Activated T-cell treated with anti-CD3 and anti-CD28 coated beads, Interleukin-2, amount 50 U/mL, for 48 hours (primary cell): ENCODE measurements around the gene NEK2.
"Not testable (repeated sequence)": the region's sequence is repeated elsewhere in the genome, so short reads cannot be mapped to it uniquely, and the experiment has no call there.

Experiments
- DNase-seq, 2 experiments: peaks; one replicate each; pipeline ENCODE4 v3.0.0-alpha.2; 2020

NEK2 gene

DNA sequence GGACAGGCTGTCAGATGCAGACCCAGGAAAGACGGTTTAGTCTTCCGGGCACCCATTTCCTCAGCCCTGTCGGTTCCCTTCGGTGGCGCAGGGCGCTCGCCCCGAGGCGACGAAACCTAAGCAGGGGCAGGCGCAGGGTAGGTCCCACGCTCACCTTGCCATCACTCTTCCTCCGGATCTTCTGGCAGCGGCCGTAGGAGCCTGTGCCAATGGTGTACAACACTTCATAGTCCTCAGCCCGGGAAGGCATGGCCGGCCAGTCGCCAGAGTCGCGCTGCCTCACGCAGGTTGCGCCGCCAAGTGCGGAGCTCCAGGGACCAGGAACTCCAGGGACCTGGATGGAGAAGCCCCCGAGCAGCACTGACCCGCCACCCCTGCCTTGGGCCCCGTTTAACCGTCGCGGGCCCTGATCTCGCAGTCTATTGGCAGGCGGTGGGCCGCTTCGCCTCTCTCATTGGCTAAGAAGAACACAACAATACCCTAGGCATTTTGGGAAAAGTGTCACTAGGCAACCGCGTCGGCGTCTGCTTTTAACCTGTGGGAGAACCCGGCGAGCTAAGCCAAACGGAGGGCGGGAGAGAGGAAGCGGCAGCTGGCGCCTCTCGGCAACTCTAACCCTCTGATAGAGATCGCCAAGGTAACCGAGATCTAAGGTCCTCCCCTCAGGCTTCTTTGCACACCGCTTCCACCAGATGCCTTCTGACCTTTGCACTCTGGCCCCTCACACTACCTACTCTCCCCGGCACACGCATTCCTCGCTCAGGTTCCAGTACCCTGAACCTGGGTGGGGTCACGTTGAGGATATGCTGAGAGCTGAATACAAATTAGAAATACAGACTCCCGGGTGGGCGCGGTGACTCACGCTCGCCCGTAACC lies at the start of gene NEK2:
NEK2 (minus strand) TSS at position 392 of the 876 bp plus-strand sequence; CDS start at position 250, 142 bp downstream.
- DNase-seq, result peak; percentile 88 to 89

DNA sequence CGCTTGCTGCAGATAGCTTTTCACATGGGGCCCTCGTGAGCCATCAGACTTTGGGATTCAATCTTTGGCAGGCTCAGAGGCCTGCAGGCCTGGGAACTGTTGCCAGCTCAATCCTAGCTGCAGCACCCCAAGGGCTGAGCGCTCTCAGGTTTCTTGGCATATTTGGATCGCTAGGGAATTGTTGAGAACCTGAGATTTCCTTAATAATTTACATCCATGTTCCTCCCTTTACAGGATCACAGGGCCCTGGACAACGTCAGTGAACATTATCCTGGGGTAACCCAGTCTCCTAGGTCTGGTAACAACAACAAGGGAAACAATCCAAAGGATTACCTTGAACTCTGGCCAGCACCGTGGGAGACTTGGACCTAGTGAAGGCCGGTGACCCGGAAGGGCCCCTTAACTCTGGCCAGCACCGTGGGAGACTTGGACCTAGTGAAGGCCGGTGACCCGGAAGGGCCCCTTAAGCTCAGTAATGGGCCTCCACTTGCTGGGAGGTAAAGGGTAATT lies 49.3 kb upstream of the NEK2 start:
- no peak for DNase-seq

DNA sequence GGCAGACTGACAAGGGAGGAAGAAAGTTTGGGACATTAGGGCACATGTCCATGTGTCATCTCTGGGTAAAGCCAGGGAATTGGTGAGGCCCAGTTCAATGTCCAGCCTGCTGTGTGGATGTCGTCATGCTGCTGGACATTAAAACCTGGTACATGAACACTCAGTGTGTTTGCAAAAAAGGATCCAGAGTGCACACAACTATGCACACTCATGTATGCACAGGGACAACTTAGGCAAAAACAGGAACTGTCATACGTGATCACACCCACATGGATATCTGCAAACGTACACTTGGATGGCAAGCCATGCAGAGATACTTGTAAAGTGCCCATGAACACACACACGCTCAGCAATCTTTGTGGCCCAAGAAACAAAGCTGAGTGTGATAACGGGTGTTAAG lies 47.9 kb upstream of the NEK2 start:
- no peak for DNase-seq

DNA sequence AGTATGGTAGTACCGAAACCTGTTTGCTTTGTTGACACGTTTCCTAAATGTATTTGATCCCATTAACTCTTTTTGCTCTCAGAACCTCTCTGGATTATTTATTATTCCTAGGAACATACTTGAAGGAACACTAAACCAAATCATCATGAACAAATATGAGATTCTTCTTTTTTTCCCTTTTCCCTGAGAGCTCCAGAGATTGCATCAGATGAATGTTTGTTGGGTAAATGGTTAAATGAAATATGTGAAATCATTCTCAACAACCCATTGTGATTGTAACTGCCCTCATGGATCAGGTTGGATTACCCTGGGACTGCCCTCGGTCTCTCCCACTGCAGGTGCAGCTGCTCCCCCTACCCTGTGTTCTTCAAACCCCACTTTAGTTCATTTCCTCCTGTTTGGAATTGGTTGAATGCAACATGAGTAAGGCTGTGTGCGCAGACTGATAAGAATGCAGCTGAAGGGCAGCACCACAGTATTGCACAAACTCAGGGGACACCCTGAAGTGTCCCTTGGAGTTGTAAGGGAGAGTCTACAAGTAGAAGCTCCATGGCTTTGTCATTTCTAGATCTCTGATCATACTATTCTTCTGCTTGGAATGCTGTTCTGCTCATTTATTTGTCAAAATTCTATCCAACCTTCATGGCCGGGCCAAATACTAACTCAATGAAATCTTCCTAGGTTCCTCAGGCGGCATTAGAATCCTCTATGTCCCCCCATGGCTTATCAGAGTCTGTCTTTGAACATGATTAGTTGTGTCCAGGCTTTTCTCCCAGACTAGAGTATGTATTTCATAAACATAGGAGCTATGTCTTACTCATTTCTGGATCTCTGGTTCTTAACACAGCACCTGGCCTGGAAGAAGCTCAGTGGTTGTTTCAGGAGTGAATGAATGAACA lies 47.1 kb upstream of the NEK2 start:
- no peak for DNase-seq

DNA sequence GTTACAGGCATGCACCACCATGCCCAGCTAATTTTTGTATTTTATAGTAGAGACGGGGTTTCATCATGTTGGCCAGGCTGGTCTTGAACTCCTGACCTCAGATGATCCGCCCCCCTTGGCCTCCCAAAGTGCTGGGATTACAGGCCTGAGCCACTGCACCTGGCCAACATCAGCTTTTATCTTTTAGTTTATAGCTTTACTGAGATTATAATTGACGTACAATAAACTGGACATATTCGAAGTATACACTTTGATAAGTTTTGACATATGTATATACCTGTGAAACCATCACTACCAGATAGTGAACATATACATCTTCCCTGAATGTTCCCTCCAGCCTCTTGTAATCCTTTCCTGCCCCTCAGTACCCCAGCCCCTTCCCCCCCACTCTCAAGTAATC lies 41.1 kb upstream of the NEK2 start:
- DNase-seq, result not testable (repeated sequence)

DNA sequence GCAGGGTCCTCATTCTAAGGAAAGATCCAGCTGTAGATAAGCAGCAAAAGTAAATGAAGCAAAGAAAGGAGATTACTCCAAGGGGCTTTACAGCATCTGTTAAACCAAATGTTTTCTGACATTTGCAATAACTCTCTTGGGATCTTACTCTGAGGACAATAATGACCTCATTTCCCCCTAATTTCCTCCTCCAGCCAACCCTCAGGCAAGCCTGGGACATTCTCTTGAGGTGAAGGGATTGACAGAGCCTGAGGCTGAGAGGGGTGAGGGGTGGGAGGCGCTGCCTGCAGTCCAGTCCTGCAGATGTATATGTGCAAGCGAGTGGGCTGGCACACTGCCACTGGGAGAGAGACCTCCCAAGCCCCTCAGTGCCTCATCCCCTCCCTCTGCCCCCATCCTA lies 40.5 kb upstream of the NEK2 start:
- no peak for DNase-seq

DNA sequence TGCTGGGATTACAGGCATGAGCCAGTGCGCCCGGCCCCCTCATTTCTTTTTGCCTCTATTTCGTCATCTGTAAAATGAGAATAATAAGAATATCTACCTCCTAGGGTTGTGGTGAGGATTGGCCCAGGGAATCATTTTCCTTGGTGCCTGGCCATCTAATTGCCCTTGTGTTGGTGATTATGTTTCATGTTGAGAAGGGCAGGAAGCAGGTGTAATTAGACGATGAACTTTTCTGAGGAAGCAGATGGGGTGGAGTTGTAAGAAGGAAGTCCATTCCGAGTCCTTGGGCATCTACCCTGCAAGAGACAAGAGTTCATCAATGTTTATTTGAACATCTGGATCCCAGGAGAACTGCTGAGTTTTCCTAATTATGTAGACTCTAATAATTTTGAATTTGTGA lies 38.7 kb upstream of the NEK2 start:
- no peak for DNase-seq

DNA sequence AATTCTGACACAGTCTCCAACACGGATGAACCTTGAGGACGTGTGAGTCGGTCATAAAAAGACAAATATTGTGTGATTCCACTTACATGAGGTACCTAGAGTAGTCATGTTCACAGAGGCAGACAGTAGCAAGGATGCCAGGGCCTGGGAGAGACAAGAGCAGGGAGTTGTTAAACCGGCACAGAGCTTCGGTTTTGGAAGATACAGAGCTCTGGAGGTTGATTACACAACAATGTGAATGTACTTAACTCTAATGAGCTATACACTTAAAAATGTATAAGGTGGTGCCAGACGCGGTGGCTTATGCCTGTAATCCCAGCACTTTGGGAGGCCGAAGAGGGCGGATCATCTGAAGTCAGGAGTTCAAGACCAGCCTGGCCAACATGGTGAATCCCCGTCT lies 37.8 kb upstream of the NEK2 start:
- no peak for DNase-seq

DNA sequence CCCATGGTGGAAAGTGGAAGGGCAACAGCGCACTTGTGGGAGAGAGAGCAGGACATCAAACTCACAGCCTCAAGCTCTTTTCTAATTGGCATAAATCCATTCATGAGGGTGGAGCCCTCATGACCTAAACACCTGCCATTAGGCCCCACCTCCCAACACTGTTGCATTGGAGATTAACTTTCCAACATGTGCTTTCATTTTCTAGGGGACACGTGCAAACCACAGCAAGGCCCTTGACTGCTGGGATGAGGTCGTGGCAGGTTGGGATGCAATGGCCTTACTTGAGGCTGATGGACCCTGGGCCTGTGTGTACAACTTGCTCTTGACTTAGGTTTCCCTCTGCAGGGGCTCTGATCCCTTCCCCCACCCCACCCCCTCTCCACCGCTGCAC lies 35.9 kb upstream of the NEK2 start:
- DNase-seq, result no peak

DNA sequence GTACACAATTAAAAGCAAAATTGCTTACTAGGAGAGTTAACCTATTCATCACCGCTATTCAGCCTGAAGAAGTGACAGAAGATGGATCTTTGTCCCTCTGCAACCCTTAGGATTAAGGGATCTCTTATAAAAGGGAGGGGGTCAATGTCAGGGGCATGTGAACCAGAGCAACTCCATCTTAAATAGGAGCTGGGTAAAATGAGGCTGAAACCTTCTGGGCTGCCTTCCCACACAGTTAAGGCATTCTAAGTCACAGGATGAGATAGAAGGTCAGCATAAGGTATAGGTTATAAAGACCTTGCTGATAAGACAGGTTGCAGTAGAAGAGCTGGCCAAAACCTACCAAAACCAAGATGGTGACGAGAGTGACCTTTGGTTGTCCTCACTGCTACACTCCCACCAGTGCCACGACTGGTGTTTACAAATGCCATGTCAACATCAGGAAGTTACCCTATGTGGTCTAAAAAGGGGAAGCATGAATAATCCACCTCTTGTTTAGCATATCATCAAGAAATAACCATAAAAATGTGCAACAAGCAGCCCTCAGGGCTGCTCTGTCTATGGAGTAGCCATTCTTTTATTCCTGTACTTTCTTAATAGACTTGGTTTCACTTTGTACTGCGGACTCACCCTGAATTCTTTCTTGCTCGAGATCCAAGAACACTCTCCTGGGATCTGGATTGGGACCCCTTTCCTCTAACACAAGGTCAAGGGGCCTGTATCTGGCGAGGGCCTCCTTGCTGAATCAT lies 35.3 kb upstream of the NEK2 start:
- no peak for DNase-seq

DNA sequence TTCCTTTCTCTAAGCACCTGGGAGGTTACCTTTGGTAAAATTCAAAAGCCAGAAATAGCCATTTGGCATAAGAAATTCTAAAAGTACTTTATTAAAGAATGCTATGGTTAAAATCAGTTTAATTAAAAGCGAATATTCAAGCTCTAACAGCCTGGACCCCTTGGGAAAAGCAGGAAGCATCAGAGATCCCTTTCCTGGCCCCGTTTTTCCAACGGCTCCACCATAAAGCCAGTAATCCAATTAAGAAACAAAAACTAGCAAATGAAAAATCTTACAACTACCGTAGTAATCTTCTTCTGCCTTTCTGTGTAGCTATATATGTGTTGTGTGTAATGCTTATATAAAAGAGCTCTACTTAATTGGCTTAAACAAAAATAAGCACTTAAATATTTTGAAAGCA lies 33.5 kb upstream of the NEK2 start:
- no peak for DNase-seq

DNA sequence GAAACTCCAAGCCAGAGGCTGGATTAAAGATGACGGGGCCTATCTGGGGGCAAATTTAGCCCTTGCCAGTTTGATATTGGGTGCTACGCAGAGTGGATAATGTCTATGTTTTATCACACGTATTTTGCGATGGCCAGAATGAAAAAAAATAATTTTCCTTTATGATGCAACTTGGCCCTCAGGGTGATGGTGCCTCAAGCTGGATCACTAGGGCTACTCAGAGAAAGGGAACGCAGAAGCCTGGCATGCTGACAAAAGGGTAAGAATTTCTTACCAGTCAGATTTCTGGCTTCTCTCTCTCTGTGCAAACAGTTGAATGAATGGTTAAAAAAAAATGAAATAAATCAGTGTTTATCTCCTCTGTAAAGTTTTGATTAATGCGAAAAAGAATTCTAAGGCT lies 32.6 kb upstream of the NEK2 start:
- DNase-seq, result no peak

DNA sequence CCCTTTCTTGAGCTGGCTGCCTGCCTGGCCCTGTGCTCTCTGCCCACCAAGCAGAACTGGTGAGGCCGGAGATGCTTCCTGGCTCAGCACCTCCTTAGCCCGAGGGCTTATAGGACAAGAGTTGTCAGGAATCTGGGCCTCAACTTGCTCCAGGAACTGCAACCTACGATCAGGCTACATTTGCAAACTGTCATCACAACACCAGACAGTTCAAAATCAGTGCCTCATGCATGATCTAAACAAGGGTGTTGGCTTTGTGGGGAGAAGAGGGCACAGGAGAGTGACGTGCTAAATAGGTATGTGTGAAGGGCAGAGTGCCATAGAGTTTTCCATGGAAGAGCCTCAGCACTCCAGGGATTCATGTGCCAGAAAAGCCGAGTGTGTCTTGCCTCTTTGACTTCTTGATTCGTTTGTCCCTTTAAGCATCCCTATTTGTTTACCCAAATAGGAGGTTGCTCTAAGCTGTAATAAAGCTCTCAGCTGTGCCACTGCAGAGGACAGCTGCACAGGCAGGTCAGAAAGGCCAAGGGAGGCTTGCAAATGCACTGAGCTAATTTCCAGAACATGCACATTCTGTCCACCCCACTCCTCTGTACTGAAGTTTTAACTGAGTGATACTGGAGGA lies 30.2 kb upstream of the NEK2 start:
- DNase-seq, result no peak

DNA sequence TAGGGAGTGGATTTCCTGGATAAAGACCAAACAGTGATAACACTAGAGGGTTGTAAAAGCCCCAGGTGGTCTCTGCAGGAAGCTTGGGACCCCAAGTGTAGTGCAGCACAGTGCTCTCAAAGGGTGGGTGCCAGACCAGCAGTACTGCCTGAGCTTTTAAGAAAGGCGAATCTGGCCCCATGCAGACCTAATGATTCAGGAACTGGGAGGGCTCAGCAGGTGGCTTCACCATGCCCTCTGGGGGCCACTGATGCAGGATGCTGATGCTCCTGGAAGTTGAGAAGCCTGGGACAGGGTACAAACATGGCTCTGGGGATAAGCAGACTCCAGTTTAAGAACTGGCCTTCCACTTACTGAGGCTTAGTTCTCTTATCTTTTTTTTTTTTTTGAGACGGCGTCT lies 29.1 kb upstream of the NEK2 start:
- no peak for DNase-seq

DNA sequence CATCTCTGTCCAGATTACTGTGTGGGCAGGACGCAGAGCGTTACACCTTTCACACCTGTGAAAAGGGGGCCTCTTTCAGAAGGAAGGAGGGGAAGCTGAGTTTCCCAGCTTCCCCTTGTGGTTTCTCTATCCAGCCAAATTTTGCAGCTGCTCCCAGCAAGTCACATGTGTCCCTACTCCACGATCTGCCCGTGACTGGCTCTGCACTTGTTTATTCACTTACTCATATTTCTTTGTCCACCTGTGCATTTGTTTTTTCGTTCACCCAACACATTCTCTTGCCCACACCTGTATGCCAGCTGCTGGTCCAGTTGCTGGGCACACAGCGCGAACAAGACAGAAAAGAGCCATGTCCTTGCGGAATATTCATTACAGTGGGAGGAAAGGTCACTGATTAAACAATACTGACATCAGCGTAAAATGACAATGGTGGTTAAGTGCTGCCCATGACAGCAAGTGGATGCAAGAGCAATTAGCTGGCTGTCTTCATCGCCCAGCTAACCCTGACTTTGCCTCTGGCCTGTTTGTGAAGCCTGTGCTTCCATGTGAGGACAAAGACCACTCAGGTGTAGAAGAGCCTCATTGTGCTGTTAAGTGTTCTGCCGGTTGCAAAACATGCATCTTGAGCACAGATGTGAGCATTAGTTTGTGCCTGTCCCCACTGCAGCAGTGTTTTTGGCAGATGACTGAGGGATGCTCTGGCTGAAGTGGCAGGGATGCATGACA lies 28.6 kb upstream of the NEK2 start:
- DNase-seq, result no peak

DNA sequence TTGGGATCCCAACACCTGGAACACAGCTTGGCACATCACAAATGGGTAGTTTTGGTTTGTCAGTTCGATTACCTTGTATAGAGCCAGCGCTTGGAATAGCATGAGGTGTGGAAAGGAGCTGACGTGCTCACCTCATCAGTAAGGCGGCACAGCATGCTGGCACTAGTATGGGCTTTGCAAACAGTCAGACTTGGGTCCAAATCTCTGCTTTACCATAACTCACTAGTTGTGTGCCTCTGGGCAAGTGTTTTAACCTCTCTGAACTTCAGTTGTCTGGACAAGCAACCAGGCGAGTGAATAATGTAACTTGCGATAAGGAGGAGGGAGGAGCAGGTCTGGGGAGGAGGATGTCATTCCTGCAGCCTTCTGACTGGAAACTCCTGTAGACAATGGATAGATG lies 26.3 kb upstream of the NEK2 start:
- DNase-seq, result no peak

DNA sequence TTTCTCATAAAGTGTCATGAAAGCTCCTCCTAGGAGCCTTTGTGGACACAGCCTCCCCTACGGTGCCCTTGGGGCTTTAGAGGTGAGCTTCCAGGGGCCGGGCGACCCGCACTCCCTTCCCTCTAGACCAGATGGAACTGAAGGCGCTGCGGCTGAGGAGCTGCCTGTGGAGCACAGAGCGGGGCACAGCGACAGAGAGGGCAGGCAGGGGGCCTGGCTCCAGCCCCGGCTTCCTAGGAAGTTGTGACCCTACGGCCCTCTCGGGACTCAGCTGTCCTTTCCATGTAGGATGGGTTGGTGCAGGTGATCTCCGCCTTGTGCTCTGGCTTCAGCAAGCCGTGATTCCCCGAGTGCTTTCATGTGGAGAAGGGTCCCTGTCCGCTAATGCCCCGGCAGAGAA lies 23.6 kb upstream of the NEK2 start:
- DNase-seq, result no peak

DNA sequence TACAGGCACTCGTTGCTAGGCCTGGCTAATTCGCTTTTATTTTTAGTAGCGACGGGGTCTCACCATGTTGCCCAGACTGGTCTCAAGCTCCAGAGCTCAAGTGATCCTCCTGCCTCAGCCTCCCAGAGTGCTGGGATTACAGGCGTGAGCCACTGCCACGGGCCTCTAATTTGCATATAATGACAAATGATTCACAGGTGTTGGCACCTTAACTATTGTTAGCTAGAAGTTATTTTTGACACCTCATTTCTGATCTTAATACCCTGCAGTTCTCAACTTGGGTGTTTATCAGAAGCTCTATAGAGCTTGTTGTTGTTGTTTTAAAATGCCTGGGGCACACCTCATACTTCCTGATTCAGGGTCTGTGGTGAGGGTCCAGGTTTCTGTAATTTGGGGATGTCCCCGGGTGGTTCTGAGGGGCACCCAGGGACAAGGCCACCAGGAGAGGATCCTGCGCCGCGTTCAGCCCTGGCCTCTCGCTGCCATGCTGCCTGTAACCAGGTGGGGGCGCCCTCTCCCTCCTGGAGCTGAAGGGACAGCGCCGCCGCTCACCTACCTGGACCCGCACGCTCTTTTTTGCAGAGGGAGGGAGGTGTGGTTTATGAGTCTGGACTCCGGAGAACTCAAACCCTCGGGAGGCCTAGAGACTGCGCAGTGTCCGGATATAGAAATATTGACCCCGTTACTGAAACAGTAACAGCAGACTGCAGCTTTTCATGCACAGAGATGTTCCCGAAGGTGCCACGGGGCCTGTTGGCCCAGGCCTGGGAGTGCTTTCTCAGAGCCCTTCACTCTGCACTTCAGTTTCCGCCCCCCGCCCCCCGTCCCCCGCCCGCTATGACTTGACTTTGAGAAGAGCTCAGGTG lies 23.0 kb upstream of the NEK2 start:
- DNase-seq, result peak; percentile 92

DNA sequence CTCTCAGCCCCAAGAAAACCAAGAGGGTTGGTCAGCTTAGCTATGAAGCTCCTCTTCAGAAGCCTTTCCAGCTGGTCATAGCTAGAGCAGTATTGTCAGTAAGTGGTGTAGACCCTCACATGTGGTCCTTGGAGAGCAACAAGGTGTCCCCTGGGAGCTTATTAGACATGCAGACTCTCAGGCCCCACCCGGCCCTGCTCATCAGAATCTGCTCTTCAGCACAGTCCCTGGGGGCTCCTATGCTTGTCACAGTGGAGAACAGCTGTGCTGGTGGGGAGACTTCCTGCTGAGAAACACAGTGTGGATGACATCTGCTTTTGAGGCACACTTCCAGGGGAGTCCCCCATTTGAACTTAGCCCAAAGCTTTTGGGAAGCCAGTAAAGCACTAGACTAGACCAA lies 21.9 kb upstream of the NEK2 start:
- no peak for DNase-seq

DNA sequence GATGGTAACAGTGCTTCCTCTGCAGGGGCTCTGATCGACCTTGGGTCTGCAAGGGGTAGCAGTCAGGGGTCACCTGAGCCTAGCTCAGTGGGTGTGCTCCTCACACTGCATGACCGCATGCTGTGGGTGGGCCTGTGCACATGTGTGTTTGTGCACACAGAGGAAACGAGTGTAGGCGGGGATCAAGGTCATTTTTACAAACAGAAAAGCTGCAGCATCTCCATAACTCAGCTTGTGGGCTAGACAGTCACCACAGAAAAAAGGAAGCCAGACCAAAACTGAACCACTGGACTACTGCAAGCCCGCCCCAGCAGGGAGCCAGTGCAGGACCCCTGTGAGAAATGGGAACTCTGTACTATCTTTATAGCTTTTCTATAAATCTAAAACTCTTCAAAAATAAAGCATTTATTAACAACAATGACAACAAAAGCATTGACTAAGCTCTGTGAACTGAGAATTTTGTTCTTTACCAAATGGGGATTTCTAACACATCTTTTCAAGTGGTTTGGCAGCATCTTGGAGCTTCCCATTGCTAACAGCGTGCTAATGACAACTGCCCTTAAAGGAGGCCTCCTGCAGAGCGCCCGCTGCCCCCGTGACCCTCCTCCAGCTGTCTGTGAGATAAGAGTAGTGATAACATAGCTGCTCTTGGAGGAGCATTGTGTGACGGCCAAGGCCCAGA lies 19.9 kb upstream of the NEK2 start:
- no peak for DNase-seq
